GM18870 (cell line): ENCODE results near the gene BST2.

Experiments
- ATAC-seq: cut with Tn5 transposase; IDR thresholded peaks from one replicate; pipeline ENCODE4 v1.9.1; 2021; ENCODE audit warnings: moderate library complexity; ENCODE audit not compliant: unreplicated experiment

BST2 gene

DNA sequence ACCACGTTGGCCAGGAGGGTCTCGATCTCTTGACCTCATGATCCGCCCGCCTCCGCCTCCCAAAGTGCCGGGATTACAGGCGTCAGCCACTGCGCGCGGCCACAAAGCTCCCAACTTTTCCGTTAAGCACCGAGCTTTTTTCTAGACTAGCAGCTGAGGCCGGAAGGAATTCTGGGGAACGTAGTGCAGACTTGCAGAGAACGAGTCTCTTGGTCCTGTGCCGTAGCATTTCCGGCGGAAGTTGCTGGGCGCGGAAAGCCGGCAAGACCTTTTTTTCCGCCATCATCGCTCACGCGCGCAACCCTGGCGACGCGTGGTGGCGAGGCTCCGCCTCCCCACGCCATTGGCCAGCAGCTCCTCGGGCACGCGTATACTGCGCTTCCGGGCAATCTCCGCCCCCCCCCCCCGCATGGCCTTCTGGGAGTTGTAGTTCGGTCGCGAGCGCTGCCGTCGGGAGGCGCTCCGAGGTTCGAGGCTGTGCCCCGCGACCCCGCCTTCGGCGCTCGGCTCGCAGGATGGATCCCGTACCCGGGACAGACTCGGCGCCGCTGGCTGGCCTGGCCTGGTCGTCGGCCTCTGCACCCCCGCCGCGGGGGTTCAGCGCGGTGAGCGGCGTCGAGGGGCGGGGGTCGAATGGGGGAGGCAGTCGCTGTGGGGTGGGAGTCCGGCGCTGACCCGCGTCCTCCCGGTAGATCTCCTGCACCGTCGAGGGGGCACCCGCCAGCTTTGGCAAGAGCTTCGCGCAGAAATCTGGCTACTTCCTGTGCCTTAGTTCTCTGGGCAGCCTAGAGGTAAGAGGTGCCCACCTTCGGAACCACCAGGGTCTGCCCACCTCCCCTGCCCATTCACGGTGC lies 14.4 kb upstream of the BST2 start, which contains the start of gene MVB12A:
TSS of gene MVB12A (plus strand) at position 427 of the 854 bp plus-strand sequence. CDS start at position 516, 89 bp downstream.
- ATAC-seq: peak; percentile 79

DNA sequence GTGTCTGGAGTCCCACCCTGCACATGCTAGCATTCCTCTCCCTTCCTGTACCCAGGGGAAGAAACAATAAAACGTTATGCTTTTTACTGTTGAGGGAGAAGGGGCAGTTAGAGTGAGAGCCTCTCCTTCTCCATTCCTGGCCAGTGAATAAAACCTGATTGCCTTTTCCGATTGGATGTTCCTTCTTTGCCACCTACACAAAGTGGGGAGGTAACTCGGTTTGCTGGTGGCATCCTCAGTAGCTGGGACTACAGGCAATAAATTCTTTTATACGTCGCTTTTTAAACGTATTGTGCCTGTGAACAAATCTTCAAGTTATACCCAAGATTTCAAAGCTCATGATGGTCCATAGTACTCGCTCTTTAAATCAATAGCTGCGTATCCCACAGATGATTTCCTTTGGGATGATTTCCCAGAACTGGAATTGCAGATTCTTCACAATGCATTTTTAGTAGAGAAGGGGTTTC lies 13.8 kb upstream of the BST2 start:
- no peak for ATAC-seq

DNA sequence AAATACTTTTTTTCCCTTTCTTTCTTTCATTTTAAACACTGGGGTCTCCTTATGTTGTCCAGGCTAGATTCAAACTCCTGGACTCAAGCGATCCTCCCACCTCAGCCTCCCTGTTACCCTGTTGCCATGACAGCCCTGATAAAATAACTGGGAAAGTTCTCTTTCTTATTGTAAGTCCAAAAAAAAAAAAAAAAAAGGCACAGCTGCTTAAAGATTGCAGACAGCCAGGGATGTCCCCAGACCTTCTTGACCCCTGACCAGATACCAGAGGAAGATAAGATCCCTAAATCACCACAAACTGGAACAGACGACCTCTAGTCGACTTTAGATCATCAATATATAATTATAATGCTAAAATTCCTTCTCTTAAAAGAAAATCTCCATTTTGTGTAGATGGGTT lies 13.3 kb upstream of the BST2 start:
- no peak for ATAC-seq

DNA sequence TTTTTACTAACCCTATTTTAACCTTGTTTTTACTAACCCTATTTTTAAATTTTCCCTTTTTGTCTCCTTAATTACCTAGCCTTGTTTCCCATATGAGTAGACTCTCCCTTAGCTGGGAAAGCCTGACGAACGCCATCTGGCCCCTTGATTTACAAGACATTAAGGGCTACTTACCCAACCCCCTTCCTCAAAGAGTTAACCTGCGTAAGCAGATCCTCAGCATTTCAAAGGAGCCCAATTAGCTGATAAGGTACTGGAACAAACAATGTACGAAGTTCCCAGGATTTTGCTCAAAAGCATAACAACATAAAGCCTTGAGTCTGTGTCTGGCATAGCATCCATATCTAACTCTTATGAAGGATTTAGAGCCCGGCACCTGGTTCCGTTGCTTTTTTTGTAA lies 9.7 kb upstream of the BST2 start:
- ATAC-seq: no peak

DNA sequence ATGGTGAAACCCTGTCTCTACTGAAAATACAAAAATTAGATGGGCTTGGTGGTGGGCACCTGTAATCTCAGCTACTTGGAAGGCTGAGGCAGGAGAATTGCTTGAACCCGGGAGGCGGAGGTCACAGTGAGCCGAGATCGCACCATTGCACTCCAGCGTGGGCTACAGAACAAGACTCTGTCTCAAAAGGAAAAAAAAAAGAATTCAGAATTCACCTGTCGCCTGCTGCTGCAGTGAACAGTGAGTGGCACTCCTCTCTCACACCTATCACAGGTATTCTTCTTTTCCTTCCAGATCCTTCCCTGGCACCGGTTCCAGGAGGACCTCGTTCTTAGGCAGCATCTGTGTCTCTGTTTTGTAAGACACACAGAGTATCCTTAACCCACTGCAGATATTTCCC lies 8.7 kb upstream of the BST2 start:
- ATAC-seq: no peak

DNA sequence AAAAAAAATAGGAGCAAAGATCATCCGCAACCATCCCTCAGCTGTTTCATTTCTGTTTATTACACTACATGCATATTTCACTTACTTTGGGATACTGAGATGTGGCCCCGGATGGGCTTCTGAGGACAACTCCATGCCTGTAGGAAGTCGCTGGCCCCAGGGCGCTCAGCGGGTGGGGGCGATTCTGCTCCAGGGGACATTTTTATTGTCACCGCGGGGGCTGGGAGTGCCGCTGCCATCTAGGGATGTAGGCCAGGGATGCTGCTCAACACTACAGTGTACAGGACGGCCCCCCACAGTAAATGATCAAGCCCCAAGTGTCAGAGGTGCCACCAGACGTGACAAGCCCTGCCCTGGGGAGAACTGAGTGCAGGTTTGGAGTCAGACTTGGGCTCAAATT lies 6.4 kb upstream of the BST2 start:
- no peak for ATAC-seq

DNA sequence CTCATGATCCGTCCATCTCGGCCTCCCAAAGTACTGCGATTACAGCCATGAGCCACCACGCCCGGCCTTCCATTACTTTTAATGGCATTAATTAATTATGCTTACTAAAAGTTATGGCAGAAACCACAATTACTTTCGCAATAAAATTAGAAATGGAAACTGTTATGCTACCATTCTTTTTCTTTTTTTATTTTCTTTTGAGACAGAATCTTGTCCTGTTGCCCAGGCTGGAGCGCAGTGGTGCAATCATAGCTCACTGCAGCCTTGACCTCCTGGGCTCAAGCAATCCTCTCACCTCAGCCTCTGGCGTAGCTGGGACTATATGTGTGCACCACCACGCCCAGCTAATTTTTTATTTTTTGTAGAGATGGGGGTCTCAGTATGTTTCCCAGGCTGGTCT lies 4.6 kb upstream of the BST2 start:
- no peak for ATAC-seq

DNA sequence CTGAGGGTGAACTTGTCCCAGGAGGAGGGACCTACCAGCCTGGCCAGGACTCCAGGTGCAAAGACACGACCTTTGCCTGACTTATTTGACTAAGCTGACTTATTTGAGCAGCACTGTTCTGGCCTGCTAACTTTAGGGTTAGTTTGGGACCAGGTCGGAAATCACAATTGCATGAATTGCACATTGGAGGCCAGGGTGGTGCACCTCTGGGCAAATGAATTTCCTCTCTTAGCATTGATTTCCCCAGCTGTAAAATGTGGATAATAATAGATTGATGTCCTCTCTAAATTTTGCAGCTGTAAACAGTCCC lies 1.4 kb upstream of the BST2 start:
- ATAC-seq: no peak

DNA sequence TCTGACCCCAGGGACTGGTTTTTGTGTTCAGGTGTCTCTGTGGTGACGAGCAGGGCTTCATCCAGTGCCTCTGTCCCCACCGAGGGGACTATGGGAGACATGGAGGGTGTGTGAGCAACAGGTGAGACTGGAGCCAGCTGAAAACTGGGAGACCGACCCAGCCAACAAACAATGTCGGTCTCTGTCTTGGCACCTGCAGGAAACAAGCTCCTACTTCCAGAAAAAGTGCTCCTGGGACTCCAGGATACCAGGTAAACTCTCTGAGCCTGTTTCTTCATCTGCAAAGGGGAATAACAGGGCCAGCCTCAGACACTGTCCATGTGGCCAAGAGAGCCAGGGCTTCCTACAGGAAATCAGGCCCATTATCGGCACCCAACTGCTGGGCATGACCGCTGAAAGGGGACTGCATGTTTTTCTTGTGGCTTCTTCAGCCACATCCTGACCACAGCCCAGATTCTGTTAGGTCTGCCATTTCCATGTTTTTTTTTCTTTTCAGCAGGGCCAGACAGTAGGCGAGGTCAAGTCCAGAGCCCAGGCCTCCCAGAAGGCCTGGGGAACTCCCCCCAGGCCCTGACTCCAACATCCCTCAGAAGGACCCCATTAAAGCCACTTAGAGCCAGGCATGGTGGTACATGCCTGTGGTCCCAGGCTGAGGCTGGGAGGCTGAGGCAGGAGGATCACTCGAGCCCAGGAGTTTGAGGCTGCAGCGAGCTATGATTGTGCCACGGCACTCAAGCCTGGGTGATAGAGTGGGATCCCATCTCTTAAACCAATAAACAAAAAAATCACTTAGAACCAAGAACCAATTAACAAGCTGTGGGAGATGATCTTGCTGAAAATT lies 836 bp upstream of the BST2 start:
- ATAC-seq: peak; percentile 19

DNA sequence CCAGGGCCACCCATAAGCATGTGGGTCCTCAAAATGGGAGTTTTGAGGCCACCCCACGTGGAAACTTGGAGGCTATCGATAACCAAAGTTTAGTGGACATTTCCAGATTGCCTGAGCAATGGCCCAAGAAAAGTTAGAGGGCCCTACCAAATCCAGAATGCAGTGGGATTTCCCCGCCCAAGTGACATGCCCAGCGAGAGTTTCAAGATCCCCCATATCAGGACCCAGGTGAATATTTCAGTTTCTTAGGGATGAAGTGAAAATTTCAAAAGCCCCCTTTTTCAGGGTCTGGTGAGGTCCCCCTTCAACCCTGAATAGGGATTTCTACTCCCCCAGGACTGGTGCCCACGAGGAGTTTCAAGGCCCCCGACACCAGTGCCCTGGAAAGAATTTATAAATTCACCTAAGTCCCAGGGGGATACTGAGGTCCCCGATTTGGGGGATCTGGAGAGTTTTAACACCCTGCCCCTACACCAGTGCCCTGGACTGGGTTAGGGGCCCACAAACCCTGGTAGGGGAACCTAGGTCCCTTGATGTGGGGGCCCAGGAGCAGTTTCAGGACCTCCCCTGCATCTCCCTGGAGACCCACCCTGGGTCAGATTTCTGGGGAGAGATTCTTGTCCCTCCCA lies 695 bp downstream of the BST2 start:
- peak; percentile 20 for ATAC-seq

DNA sequence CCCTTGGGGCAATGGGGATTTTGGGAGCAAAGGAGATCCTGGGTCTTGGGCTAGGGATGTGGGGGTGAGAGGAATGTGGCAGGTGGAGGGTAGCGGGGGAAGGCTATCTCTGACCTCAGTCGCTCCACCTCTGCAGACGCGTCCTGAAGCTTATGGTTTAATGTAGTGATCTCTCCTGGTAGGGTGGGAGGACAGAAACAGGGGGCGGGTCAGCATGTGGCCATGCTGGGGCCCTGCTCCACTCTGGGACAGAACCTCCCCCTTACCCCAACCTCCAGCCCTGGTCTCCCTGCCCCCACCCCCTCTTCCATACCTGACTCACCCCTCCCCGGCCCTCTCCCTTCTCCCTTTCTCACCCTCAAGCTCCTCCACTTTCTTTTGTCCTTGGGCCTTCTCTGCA lies 1.4 kb downstream of the BST2 start:
- no peak for ATAC-seq

DNA sequence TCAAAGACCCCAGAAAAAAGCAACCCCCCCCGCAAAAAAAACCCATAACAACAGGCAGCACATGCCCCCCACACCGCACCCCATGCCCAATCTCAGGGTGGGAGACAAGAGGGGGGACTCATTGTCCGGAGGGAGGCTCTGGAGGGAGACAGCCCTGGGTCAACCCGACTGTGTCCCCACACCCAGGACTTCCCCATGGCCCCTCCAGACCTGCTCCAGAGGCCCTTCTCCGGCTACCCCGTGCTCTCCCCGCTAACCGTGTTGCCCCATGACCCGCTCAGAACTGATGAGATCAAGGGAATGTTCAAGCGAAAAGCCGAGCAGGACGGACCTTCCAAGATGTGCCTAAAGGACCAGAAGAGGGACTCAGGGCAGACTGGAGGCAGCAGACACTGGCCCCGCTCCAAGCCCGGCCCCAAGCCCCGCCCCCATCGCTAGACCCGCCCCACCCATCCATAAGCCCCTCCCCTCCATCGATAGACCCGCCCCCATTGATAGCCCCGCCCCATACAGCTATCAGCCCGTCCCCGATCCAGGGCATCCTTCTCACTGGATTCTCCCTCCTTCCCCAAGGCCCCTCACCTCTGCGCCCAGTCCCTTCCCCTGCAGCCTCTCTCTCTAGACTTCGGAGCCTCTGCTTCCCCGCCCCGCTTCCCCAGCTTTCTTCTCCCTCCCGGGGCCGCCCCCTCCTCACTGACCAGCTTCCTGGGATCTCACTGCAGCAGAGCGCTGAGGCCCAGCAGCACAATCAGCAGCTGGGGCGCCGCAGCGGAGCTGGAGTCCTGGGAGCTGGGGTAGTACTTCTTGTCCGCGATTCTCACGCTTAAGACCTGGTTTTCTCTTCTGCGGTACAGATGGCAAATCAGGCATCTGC lies 2.2 kb downstream of the BST2 start:
- no peak for ATAC-seq

DNA sequence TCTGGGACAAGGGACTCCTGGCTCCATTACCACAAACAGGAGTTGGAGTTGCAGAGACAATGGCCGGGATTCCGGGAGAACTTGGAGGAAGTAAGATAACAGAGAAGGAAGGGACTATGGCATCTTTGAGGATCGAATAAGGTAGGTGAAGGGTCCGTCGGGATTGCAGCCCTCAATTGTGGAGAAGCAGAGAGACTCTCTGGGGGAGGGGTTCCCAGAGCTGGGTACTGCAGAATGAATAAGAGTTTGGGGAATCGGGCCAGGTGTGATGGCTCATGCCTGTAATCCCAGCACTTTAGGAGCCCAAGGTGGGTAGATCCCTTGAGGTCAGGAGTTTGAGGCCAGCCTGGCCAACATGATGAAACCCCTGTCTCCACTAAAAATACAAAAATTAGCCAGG lies 3.8 kb downstream of the BST2 start:
- no peak for ATAC-seq

DNA sequence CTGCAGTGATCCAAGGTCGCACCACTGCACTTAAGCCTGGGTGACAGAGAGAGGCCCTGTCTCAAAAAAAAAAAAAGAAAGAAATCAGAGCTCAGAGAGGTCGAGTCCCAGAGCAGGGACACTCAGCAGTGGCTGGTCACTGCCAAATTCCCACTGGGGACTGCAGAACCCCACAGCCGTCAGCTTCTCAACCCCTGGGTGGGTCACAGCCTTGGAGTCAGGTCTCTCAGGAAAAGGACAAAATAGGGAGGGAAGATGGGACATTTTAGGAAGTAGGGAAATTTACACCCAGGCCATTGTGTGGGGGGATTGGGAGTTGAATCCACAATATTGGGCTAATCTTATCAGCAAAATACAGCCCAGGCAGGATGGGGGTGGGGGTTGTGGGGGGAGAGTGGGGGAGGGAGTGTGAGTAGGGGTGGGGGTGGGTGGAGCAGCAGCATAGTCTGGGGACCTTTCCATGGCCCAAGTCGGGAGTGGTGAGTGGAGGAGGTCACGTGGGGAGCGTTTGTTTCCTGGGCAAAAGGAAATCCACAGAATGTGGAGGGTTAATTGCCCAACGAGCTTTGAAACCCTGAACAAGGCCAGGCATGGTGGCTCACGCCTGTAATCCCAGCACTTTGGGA lies 6.4 kb downstream of the BST2 start:
- no peak for ATAC-seq

DNA sequence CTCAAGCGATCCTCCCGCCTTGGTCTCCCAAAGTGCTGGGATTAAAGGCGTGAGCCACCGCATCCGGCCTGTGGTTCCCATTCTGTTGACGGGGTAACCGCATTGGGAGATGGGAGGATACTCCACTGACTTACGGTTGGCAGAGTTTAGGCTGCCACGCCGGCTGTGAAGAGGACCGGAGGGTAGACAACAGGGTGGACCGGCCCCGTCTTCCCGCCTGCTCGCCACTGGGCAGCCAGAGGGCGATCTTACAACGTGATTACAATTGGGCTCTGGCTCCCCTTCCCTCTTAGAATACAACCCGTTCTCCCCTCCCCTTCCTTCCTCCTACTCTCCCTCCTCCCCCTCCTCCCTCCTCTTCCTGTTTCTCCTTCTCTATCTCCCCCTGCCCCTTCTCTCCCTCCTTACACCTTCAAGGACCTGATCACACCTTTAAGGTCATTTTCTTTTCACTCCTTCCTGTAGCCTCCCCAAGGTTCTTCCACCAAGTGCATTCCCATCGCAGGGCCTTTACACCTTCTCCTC lies 10.5 kb downstream of the BST2 start:
- ATAC-seq: no peak

DNA sequence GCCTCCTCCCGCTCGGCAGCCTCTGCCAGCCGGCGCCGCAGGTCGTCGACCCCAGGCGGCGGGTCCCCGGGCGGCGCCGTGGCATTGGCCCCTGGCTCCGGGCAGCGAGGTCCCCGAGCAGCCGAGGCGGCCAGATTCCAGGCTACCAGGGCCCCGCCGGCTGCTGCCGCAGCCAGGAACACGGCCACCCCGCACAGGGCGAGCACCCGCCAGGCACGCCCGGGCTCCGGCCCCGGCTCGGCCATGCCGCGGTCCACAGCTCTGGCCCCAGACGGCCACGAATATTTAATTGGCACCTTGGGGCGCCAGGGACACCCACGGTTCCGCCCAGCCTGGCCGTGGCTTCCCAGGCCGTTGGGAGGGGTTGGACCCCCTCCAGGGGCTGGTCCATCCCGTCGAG lies 11.5 kb downstream of the BST2 start, which contains the start of gene CCDC194:
TSS of gene CCDC194 (minus strand) at position 283 of the 400 bp plus-strand sequence. CDS start at position 245, 38 bp downstream.
- no peak for ATAC-seq

DNA sequence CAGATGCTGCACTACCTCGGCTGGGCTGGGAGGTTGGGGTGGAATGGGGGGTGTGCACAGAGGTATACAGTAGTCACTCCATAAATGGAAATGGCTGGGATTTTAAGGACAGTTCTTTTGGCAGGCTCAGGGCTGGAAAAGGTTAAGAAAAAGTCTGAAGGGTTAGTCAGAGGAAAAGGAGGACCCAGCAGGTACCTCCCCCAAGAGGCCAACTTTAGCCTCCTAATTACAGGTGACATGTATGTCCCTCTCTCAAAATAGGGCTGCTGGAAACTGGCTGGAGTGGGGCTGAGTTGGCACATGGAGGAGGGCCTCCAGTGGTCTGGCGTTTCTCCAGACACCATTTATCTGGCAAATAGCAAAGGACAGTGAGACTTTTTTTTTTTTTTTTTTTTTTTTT lies 12.4 kb downstream of the BST2 start:
- ATAC-seq: no peak

DNA sequence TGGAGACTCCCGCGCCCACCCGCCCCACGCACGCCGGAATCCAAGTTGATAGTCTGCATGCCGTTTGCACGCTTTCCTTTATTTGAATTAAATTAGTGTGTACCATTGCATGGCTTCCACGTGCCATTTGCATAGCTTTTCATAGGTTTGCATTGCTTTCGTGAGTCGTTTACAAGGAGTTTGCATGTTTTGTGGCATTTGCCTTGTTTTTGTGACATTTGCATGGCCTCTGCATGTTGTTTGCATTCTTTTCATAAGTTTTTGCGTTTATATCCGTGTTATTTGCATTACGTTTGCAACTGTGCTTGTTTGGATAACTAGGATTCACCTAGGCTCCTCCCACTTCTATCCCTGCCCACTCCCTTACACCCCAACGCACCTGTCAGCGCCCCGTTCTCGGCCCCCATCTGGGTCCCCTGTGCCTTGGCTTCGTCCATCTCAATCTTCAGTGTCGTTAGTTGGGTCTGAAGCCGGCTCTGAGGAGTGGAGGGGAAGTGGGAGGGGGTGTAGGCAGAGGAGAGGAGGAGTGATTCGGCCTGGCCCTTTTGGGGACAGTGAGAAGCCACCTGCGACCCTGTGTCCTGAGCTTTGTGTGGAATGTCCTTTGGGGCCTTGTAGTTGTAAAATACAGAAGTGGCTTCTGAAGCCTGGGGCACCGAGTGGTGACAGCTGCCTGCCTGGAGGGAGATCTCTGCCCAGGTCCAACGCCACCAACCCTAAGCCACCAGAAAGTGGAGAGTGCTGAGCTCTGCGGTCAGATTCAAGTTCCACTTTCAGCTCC lies 13.9 kb downstream of the BST2 start:
- no peak for ATAC-seq
